PC-3 (cell line): ENCODE data around the gene ALG9.

Experiments
- EZH2 ChIP-seq: fragments of 300-600 bp; sonication (generic); IDR thresholded peaks from one replicate; pipeline ENCODE4 v1.6.1; 2017; ENCODE audit warnings: antibody characterized with exemption, mild to moderate bottlenecking, low read length; ENCODE audit not compliant: unreplicated experiment
- EZH2phosphoT487 ChIP-seq: fragments of 300-600 bp; sonication (generic); IDR thresholded peaks from 2 replicates; pipeline ENCODE4 v1.6.1; 2018; ENCODE audit warnings: mild to moderate bottlenecking, antibody characterized with exemption, low read length, borderline replicate concordance
- TF ChIP-seq, protein P1 (sequence below): fragments of 300-600 bp; sonication (generic); conservative IDR thresholded peaks from 2 replicates; pipeline ENCODE4 v1.5.1; 2017; ENCODE audit warnings: antibody characterized with exemption, low read depth, mild to moderate bottlenecking, low read length

DNA sequence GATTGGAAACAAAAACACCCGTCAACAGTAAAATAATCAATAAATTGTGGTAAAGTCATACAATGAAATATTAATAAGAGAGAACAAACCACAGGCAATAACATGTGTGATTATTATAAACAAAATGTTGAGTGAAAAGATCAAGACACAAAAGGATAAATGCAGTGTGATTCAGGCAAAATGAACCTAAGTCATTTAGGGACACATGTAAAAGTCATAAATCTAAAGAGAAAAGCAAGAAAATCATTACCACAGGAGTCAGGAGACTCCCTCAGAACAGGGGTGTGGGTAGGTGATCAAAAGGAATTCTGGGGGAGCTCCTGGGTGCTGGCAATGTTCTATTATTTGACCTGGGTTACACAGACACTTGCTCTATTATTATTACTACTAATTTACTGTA is 57.3 kb downstream of the ALG9 start:
- TF ChIP-seq, protein P1, sequence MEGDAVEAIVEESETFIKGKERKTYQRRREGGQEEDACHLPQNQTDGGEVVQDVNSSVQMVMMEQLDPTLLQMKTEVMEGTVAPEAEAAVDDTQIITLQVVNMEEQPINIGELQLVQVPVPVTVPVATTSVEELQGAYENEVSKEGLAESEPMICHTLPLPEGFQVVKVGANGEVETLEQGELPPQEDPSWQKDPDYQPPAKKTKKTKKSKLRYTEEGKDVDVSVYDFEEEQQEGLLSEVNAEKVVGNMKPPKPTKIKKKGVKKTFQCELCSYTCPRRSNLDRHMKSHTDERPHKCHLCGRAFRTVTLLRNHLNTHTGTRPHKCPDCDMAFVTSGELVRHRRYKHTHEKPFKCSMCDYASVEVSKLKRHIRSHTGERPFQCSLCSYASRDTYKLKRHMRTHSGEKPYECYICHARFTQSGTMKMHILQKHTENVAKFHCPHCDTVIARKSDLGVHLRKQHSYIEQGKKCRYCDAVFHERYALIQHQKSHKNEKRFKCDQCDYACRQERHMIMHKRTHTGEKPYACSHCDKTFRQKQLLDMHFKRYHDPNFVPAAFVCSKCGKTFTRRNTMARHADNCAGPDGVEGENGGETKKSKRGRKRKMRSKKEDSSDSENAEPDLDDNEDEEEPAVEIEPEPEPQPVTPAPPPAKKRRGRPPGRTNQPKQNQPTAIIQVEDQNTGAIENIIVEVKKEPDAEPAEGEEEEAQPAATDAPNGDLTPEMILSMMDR, result no peak
- no peak for TF ChIP-seq EZH2
- TF ChIP-seq EZH2phosphoT487, result no peak
